Skeletal muscle satellite cell (primary cell): ENCODE data around the gene CKAP2.
"Not testable (repeated sequence)": the region's sequence is repeated elsewhere in the genome, so short reads cannot be mapped to it uniquely, and the experiment has no call there.

Source experiments
- H3K27me3 ChIP-seq: 2 replicates; pipeline ENCODE4 v1.7.0; 2013; ENCODE audit warnings: low read length; ENCODE audit not compliant: control insufficient read depth, insufficient read depth
- H3K36me3 ChIP-seq: 2 replicates; pipeline ENCODE4 v1.7.0; 2013; ENCODE audit warnings: mild to moderate bottlenecking, control low read depth, low read length; ENCODE audit not compliant: insufficient read depth
- H3K4me1 ChIP-seq: 2 replicates; pipeline ENCODE4 v1.7.0; 2013; ENCODE audit warnings: low read length; ENCODE audit not compliant: control insufficient read depth, insufficient read depth
- H3K4me2 ChIP-seq: 2 replicates; pipeline ENCODE4 v1.7.0; 2013; ENCODE audit warnings: mild to moderate bottlenecking, low read length
- H3K4me3 ChIP-seq: 2 replicates; pipeline ENCODE4 v1.7.0; 2013; ENCODE audit warnings: low read length
- H3K9ac ChIP-seq: 2 replicates; pipeline ENCODE4 v1.7.0; 2013; ENCODE audit warnings: mild to moderate bottlenecking, low read depth, low read length, moderate library complexity
- H3K9me3 ChIP-seq: replicated peaks from 2 replicates; pipeline ENCODE4 v1.7.0; 2013; ENCODE audit warnings: mild to moderate bottlenecking, control low read depth, low read length

Gene CKAP2

GRCh38 chr13:52454459-52454819 is 839 bp upstream of the CKAP2 start:
- Histone ChIP-seq H3K4me3 (peak overlapping the region; percentile 89), H3K27me3 (no peaks in the 10 kb centered on the region), H3K4me2 (peak overlapping the region; percentile 85), H3K4me1 (peaks cover 28% of the 10 kb centered on the region), H3K36me3 (peaks cover 6% of the 10 kb centered on the region), H3K9ac (peak overlapping the region; percentile 91), H3K9me3 (no peaks in the 10 kb centered on the region)

DNA sequence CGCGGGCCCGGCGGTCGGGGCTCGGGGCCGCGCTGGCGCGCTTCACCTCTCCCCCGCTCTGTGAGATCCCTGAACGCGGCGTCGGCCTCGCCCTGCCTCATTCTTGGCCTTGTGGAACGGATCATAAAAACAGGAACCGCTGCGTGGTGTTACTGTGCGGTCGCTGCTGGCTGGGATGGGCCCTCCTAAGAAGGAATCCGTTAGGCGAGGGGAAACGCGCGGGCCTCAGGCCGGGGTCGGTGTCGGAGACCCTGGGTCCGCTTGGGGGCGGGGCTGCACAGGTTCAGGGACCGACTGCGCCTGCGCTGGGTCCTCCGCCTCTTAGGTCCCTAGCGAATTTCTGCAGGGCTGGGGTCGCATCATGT is 381 bp downstream of the CKAP2 start:
- H3K4me1 ChIP-seq: peaks cover 30% of the 10 kb centered on the region
- peak overlapping the region; percentile 85 for H3K4me2 ChIP-seq
- H3K9me3 ChIP-seq: no peaks in the 10 kb centered on the region
- peak overlapping the region; percentile 91 for H3K9ac ChIP-seq
- no peaks in the 10 kb centered on the region for H3K27me3 ChIP-seq
- peaks cover 6% of the 10 kb centered on the region for H3K36me3 ChIP-seq
- H3K4me3 ChIP-seq: peak overlapping the region; percentile 89

GRCh38 chr13:52459668-52460067 is 4.4 kb downstream of the CKAP2 start:
- Histone ChIP-seq H3K36me3 (peaks cover 37% of the 10 kb centered on the region), H3K4me1 (peaks cover 23% of the 10 kb centered on the region), H3K9ac (no peak overlapping the region), H3K4me2 (peak overlapping the region; percentile 28), H3K27me3 (no peaks in the 10 kb centered on the region), H3K9me3 (no peaks in the 10 kb centered on the region), H3K4me3 (no peak overlapping the region)

- Histone ChIP-seq H3K9ac (no peak overlapping the region), H3K4me1 (peaks cover 21% of the 10 kb centered on the region), H3K36me3 (peaks cover 48% of the 10 kb centered on the region), H3K4me3 (no peak overlapping the region), H3K27me3 (no peaks in the 10 kb centered on the region), H3K9me3 (no peaks in the 10 kb centered on the region), H3K4me2 (no peak overlapping the region)
Measured at GRCh38 chr13:52461265-52461664, 6.0 kb downstream of the CKAP2 start.

GRCh38 chr13:52463526-52463925 is 8.2 kb downstream of the CKAP2 start:
- Histone ChIP-seq H3K9me3 (no peaks in the 10 kb centered on the region), H3K36me3 (peaks cover 58% of the 10 kb centered on the region), H3K27me3 (no peaks in the 10 kb centered on the region), H3K4me3 (no peak overlapping the region), H3K4me2 (no peak overlapping the region), H3K4me1 (peaks cover 8% of the 10 kb centered on the region), H3K9ac (no peak overlapping the region)

DNA sequence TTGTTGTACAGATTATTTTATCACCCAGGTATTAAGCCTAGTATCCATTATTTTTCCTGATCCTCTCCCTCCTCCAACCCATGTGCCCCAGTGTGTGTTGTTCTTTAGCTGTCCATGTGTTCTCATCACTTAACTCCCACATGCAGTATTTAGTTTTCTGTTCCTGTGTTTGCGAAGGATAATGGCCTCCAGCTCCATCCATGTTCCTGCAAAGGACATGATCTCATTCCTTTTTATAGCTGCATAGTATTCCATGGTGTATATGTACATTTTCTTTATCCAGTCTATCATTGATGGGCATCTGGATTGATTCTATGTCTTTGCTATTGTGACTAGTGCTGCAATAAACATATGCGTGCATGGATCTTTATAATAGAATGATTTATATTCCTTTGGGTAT is 13.2 kb downstream of the CKAP2 start:
- H3K4me3 ChIP-seq, H3K4me1 ChIP-seq, H3K27me3 ChIP-seq, H3K9me3 ChIP-seq, H3K9ac ChIP-seq, H3K4me2 ChIP-seq: not testable (repeated sequence)
- peaks cover 52% of the 10 kb centered on the region for H3K36me3 ChIP-seq

DNA sequence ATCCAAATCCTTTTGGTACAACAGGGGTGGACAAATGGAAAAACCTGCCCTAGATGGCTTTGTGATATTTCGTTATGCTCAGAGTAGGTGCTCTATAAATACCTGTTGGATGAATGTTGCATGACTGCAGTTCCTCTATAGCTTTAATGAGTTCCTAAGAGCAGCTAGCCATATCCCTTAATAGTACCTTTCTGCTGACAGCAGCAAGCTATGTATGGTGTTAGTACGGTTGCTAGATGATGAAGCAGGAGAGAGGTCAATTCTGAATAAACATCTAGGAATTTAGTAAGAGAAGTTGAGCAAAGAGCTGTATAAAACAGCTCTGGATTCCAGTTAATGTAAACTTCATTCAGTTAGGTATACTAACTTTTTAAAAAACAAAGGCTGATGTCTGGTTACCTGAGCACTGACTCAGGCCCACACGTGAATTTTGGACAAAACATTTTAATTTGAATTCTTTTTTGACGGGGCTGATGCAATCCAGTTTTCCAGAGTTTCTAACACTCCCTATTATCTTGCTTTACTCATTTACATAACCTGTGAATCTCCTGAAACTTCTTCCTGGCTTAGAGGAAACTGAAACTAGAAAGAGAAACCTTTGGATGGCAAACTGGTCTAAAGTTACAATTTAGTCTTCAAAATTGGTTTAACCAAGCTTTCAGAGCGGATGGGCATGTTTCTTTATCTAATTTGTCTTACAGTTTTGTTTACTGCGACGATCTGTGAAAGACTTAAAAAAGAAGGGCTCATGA is 25.6 kb downstream of the CKAP2 start:
- H3K9ac ChIP-seq, H3K36me3 ChIP-seq, H3K4me3 ChIP-seq, H3K9me3 ChIP-seq, H3K4me2 ChIP-seq, H3K27me3 ChIP-seq, H3K4me1 ChIP-seq: not testable (repeated sequence)

- not testable (repeated sequence) for H3K9ac ChIP-seq, H3K4me2 ChIP-seq, H3K27me3 ChIP-seq, H3K36me3 ChIP-seq, H3K4me3 ChIP-seq, H3K9me3 ChIP-seq, H3K4me1 ChIP-seq
Measured at GRCh38 chr13:52487078-52487477, 31.8 kb downstream of the CKAP2 start.

DNA sequence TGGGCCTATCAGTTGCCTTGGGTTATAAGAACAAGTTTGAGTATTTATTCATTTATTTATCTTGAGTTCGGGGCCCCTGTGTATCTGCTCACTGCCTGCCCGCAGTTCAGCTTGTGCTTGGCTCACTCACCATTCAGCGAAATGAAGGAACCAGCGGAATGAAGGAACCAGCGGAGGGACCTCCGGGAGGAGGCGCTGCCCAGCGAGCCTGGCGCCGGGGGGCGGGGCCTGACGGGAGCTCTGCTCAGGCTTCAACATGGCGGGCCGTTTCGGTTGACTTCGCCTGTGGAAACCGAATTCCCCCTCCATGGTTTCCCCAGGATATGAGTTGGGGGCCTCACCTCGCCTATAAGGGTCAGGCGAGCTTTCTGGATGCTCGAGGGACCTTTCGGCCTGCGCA is 33.5 kb downstream of the CKAP2 start:
- H3K9ac ChIP-seq, H3K9me3 ChIP-seq, H3K4me1 ChIP-seq, H3K27me3 ChIP-seq, H3K36me3 ChIP-seq, H3K4me2 ChIP-seq, H3K4me3 ChIP-seq: not testable (repeated sequence)

DNA sequence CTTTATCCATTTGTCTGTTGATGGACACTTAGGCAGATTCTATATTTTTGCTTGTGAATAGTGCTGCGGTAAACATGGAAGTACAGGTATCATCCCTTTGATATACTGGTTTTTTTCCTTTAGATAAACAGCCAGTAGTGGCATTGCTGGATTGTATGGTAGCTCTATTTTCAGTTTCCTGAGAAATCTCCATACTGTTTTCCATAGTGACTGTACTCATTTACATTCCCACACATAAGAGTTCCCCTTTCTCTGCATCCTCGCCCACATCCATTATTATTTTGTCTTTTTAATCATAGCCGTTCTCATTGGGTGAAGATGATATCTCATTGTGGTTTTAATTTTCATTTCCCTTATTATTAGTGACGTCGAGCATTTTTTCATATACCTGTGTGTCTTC is 35.7 kb downstream of the CKAP2 start:
- not testable (repeated sequence) for H3K4me1 ChIP-seq, H3K36me3 ChIP-seq, H3K4me2 ChIP-seq, H3K27me3 ChIP-seq, H3K9ac ChIP-seq, H3K9me3 ChIP-seq, H3K4me3 ChIP-seq

- H3K36me3 ChIP-seq, H3K27me3 ChIP-seq, H3K4me3 ChIP-seq, H3K9me3 ChIP-seq, H3K4me2 ChIP-seq, H3K4me1 ChIP-seq, H3K9ac ChIP-seq: not testable (repeated sequence)
Measured at GRCh38 chr13:52494241-52494640, 39.0 kb downstream of the CKAP2 start.

- H3K4me2 ChIP-seq, H3K9ac ChIP-seq, H3K4me1 ChIP-seq, H3K9me3 ChIP-seq, H3K4me3 ChIP-seq, H3K27me3 ChIP-seq, H3K36me3 ChIP-seq: not testable (repeated sequence)
Measured at GRCh38 chr13:52497979-52498378, 42.7 kb downstream of the CKAP2 start.
